Activated naive CD8-positive, alpha-beta T cell (primary cell): ENCODE data around the gene TMBIM6.
A peak's percentile ranks its signal among the peaks of the same experiment; 100 is the strongest.

Source experiments
- H3K27ac Mint-ChIP-seq: one replicate; pipeline ENCODE4 v1.8.0; 2021; ENCODE audit warnings: mixed read lengths
- H3K27me3 Mint-ChIP-seq: one replicate; pipeline ENCODE4 v1.8.0; 2021; ENCODE audit warnings: mixed read lengths
- H3K36me3 Mint-ChIP-seq: one replicate; pipeline ENCODE4 v1.8.0; 2021; ENCODE audit warnings: mixed read lengths
- H3K4me1 Mint-ChIP-seq: one replicate; pipeline ENCODE4 v1.8.0; 2021; ENCODE audit warnings: low read depth, mixed read lengths
- H3K4me3 Mint-ChIP-seq: one replicate; pipeline ENCODE4 v1.8.0; 2021; ENCODE audit warnings: mild to moderate bottlenecking, mixed read lengths
- H3K9me3 Mint-ChIP-seq: one replicate; pipeline ENCODE4 v1.8.0; 2021; ENCODE audit warnings: low read depth, mixed read lengths

Gene TMBIM6

GRCh38 chr12:49740930-49741881 is at the start of gene TMBIM6:
Gene TMBIM6, plus strand, starts transcription at chr12:49741557. Its CDS starts 10,937 bp downstream, at chr12:49752494.
- Mint-ChIP-seq H3K4me3 (peak within 1 kb of the TSS; percentile 93), H3K27me3 (no peaks in the 10 kb centered on the region), H3K4me1 (peaks cover 37% of the 10 kb centered on the region), H3K27ac (peak within 1 kb of the TSS; percentile 100), H3K9me3 (no peaks in the 10 kb centered on the region), H3K36me3 (peaks cover 5% of the 10 kb centered on the region)

- no peaks in the 10 kb centered on the region for H3K9me3 Mint-ChIP-seq
- no peaks in the 10 kb centered on the region for H3K27me3 Mint-ChIP-seq
- no peak overlapping the region for H3K4me3 Mint-ChIP-seq
- no peak overlapping the region for H3K27ac Mint-ChIP-seq
- H3K4me1 Mint-ChIP-seq, result peaks cover 52% of the 10 kb centered on the region
- peaks cover 4% of the 10 kb centered on the region for H3K36me3 Mint-ChIP-seq
Observed at GRCh38 chr12:49692851-49693250, 48.5 kb upstream of the TMBIM6 start.

GRCh38 chr12:49693931-49694444 is 47.4 kb upstream of the TMBIM6 start:
- H3K36me3 Mint-ChIP-seq, result peaks cover 4% of the 10 kb centered on the region
- no peak overlapping the region for H3K4me3 Mint-ChIP-seq
- no peak overlapping the region for H3K27ac Mint-ChIP-seq
- no peaks in the 10 kb centered on the region for H3K9me3 Mint-ChIP-seq
- peaks cover 55% of the 10 kb centered on the region for H3K4me1 Mint-ChIP-seq
- H3K27me3 Mint-ChIP-seq, result no peaks in the 10 kb centered on the region

GRCh38 chr12:49696723-49697122 is 44.6 kb upstream of the TMBIM6 start:
- H3K4me3 Mint-ChIP-seq, result no peak overlapping the region
- no peaks in the 10 kb centered on the region for H3K27me3 Mint-ChIP-seq
- H3K9me3 Mint-ChIP-seq, result no peaks in the 10 kb centered on the region
- no peak overlapping the region for H3K27ac Mint-ChIP-seq
- peaks cover 4% of the 10 kb centered on the region for H3K36me3 Mint-ChIP-seq
- H3K4me1 Mint-ChIP-seq, result peaks cover 49% of the 10 kb centered on the region

GRCh38 chr12:49697808-49698207 is 43.5 kb upstream of the TMBIM6 start:
- Mint-ChIP-seq H3K36me3 (peaks cover 2% of the 10 kb centered on the region), H3K27me3 (no peaks in the 10 kb centered on the region), H3K9me3 (no peaks in the 10 kb centered on the region), H3K4me1 (peaks cover 52% of the 10 kb centered on the region), H3K4me3 (no peak overlapping the region), H3K27ac (no peak overlapping the region)

GRCh38 chr12:49698619-49699545 is 42.5 kb upstream of the TMBIM6 start:
- H3K9me3 Mint-ChIP-seq, result no peaks in the 10 kb centered on the region
- peak overlapping the region; percentile 84 for H3K27ac Mint-ChIP-seq
- no peaks in the 10 kb centered on the region for H3K27me3 Mint-ChIP-seq
- H3K36me3 Mint-ChIP-seq, result peaks cover 2% of the 10 kb centered on the region
- peak overlapping the region; percentile 84 for H3K4me3 Mint-ChIP-seq
- peaks cover 61% of the 10 kb centered on the region for H3K4me1 Mint-ChIP-seq

GRCh38 chr12:49702009-49702408 is 39.3 kb upstream of the TMBIM6 start:
- H3K27ac Mint-ChIP-seq, result no peak overlapping the region
- H3K4me1 Mint-ChIP-seq, result peaks cover 72% of the 10 kb centered on the region
- no peaks in the 10 kb centered on the region for H3K36me3 Mint-ChIP-seq
- H3K4me3 Mint-ChIP-seq, result no peak overlapping the region
- H3K27me3 Mint-ChIP-seq, result no peaks in the 10 kb centered on the region
- H3K9me3 Mint-ChIP-seq, result no peaks in the 10 kb centered on the region

- Mint-ChIP-seq H3K4me1 (peaks cover 71% of the 10 kb centered on the region), H3K27ac (peak overlapping the region; percentile 61), H3K9me3 (no peaks in the 10 kb centered on the region), H3K36me3 (no peaks in the 10 kb centered on the region), H3K27me3 (no peaks in the 10 kb centered on the region), H3K4me3 (peak overlapping the region; percentile 62)
Observed at GRCh38 chr12:49702676-49703215, 38.6 kb upstream of the TMBIM6 start.

GRCh38 chr12:49703647-49704137 is 37.7 kb upstream of the TMBIM6 start:
- peak overlapping the region; percentile 62 for H3K27ac Mint-ChIP-seq
- H3K36me3 Mint-ChIP-seq, result no peaks in the 10 kb centered on the region
- peaks cover 62% of the 10 kb centered on the region for H3K4me1 Mint-ChIP-seq
- peak overlapping the region; percentile 76 for H3K4me3 Mint-ChIP-seq
- no peaks in the 10 kb centered on the region for H3K27me3 Mint-ChIP-seq
- no peaks in the 10 kb centered on the region for H3K9me3 Mint-ChIP-seq

GRCh38 chr12:49705479-49706134 is 35.8 kb upstream of the TMBIM6 start:
- peak overlapping the region; percentile 94 for H3K4me3 Mint-ChIP-seq
- peak overlapping the region; percentile 84 for H3K27ac Mint-ChIP-seq
- H3K4me1 Mint-ChIP-seq, result peaks cover 50% of the 10 kb centered on the region
- no peaks in the 10 kb centered on the region for H3K36me3 Mint-ChIP-seq
- H3K27me3 Mint-ChIP-seq, result no peaks in the 10 kb centered on the region
- no peaks in the 10 kb centered on the region for H3K9me3 Mint-ChIP-seq

GRCh38 chr12:49706351-49707127 is 34.8 kb upstream of the TMBIM6 start:
- Mint-ChIP-seq H3K36me3 (no peaks in the 10 kb centered on the region), H3K4me3 (peak overlapping the region; percentile 94), H3K4me1 (peaks cover 46% of the 10 kb centered on the region), H3K27ac (peak overlapping the region; percentile 84), H3K27me3 (peaks cover 1% of the 10 kb centered on the region), H3K9me3 (no peaks in the 10 kb centered on the region)

GRCh38 chr12:49707128-49707811 is 34.1 kb upstream of the TMBIM6 start, which contains the start of gene FMNL3:
Gene FMNL3, minus strand, starts transcription at chr12:49707405. Its CDS starts 225 bp downstream, at chr12:49707180.
- peak within 1 kb of the TSS; percentile 94 for H3K4me3 Mint-ChIP-seq
- H3K27ac Mint-ChIP-seq, result peak within 1 kb of the TSS; percentile 84
- peaks cover 3% of the 10 kb centered on the region for H3K27me3 Mint-ChIP-seq
- H3K36me3 Mint-ChIP-seq, result no peaks in the 10 kb centered on the region
- peaks cover 43% of the 10 kb centered on the region for H3K4me1 Mint-ChIP-seq
- H3K9me3 Mint-ChIP-seq, result no peaks in the 10 kb centered on the region

- H3K4me1 Mint-ChIP-seq, result peaks cover 38% of the 10 kb centered on the region
- no peaks in the 10 kb centered on the region for H3K36me3 Mint-ChIP-seq
- H3K27me3 Mint-ChIP-seq, result peaks cover 3% of the 10 kb centered on the region
- no peaks in the 10 kb centered on the region for H3K9me3 Mint-ChIP-seq
- H3K4me3 Mint-ChIP-seq, result peak overlapping the region; percentile 71
- peak overlapping the region; percentile 74 for H3K27ac Mint-ChIP-seq
Observed at GRCh38 chr12:49707812-49708147, 33.6 kb upstream of the TMBIM6 start.
